ENCODE results near the gene C19orf73. TPM values are rescaled to one million over a fixed set of nuclear protein-coding genes. Genes with fewer than 3 reads are reported as not detected.

The C19orf73 gene
- total RNA-seq, 1 experiment from 2014 or later: 5.5 TPM

GRCh38 chr19:49120868-49121267, 1.9 kb upstream of the C19orf73 start:
- H2AFZ ChIP-seq (ENCODE audit: low read length): no peak overlapping the region
- DNase-seq: no peak
- H3K27ac ChIP-seq (ENCODE audit: low read length): no peak overlapping the region
- no peaks in the 10 kb centered on the region for H3K36me3 ChIP-seq (ENCODE audit: insufficient read depth, low read length)
- H3K9ac ChIP-seq (ENCODE audit: low read length): no peak overlapping the region
- no peaks in the 10 kb centered on the region for H4K20me1 ChIP-seq (ENCODE audit: insufficient read depth, low read depth, low read length)
- H3K27me3 ChIP-seq (ENCODE audit: low read length): no peaks in the 10 kb centered on the region; the same call in 1 of the 2 replicates
- H3K9me3 ChIP-seq (ENCODE audit: low read length): no peaks in the 10 kb centered on the region
- no peaks in the 10 kb centered on the region for H3K9me2 ChIP-seq (replicated peaks; ENCODE audit: insufficient read depth, low read length)
- peaks cover 32% of the 10 kb centered on the region for H3K4me1 ChIP-seq (ENCODE audit: low read length)
- H3K4me2 ChIP-seq (ENCODE audit: low read depth, low read length, poor library complexity, severe bottlenecking): no peak overlapping the region
- no peaks in the 10 kb centered on the region for H3K79me2 ChIP-seq (ENCODE audit: low read length)
- H3K4me3 ChIP-seq (ENCODE audit: low read length): no peak overlapping the region

- H3K9me3 ChIP-seq (ENCODE audit: low read length): no peaks in the 10 kb centered on the region
- H3K27ac ChIP-seq (ENCODE audit: low read length): no peak overlapping the region
- peak overlapping the region; percentile 83 for H3K4me2 ChIP-seq (ENCODE audit: low read depth, low read length, poor library complexity, severe bottlenecking)
- no peaks in the 10 kb centered on the region for H3K79me2 ChIP-seq (ENCODE audit: low read length)
- peak overlapping the region; percentile 79; the same call in 1 of the 2 replicates for H3K9ac ChIP-seq (ENCODE audit: low read length)
- H3K36me3 ChIP-seq (ENCODE audit: insufficient read depth, low read length): no peaks in the 10 kb centered on the region
- H3K4me3 ChIP-seq (ENCODE audit: low read length): peak overlapping the region; percentile 69; the same call in 1 of the 2 replicates
- peaks cover 33% of the 10 kb centered on the region for H3K4me1 ChIP-seq (ENCODE audit: low read length)
- H3K9me2 ChIP-seq (replicated peaks; ENCODE audit: insufficient read depth, low read length): no peaks in the 10 kb centered on the region
- H4K20me1 ChIP-seq (ENCODE audit: insufficient read depth, low read depth, low read length): no peaks in the 10 kb centered on the region
- DNase-seq: no peak
- no peaks in the 10 kb centered on the region; the same call in 1 of the 2 replicates for H3K27me3 ChIP-seq (ENCODE audit: low read length)
- H2AFZ ChIP-seq (ENCODE audit: low read length): no peak overlapping the region
Observed at GRCh38 chr19:49120325-49120683, 1.4 kb upstream of the C19orf73 start.

GRCh38 chr19:49119411-49120324, 725 bp upstream of the C19orf73 start, which contains the start of gene PPFIA3:
Gene PPFIA3 (plus strand): TSS chr19:49119544. CDS start chr19:49127874, 8,330 bp downstream.
- no peaks in the 10 kb centered on the region; the same call in 1 of the 2 replicates for H3K27me3 ChIP-seq (ENCODE audit: low read length)
- peak within 1 kb of the TSS; percentile 97; the same call in 1 of the 2 replicates for H2AFZ ChIP-seq (ENCODE audit: low read length)
- peak within 1 kb of the TSS; percentile 80 for H3K9ac ChIP-seq (ENCODE audit: low read length)
- no peaks in the 10 kb centered on the region for H3K79me2 ChIP-seq (ENCODE audit: low read length)
- no peak for DNase-seq
- no peaks in the 10 kb centered on the region for H3K9me2 ChIP-seq (replicated peaks; ENCODE audit: insufficient read depth, low read length)
- H3K27ac ChIP-seq (ENCODE audit: low read length): peak within 1 kb of the TSS; percentile 5; the same call in 1 of the 2 replicates
- H3K4me3 ChIP-seq (ENCODE audit: low read length): peak within 1 kb of the TSS; percentile 69
- no peaks in the 10 kb centered on the region for H3K9me3 ChIP-seq (ENCODE audit: low read length)
- no peaks in the 10 kb centered on the region for H3K36me3 ChIP-seq (ENCODE audit: insufficient read depth, low read length)
- peak within 1 kb of the TSS; percentile 83 for H3K4me2 ChIP-seq (ENCODE audit: low read depth, low read length, poor library complexity, severe bottlenecking)
- no peaks in the 10 kb centered on the region for H4K20me1 ChIP-seq (ENCODE audit: insufficient read depth, low read depth, low read length)
- peaks cover 39% of the 10 kb centered on the region for H3K4me1 ChIP-seq (ENCODE audit: low read length)

GRCh38 chr19:49117677-49118564, 1.0 kb downstream of the C19orf73 start:
- no peaks in the 10 kb centered on the region for H3K79me2 ChIP-seq (ENCODE audit: low read length)
- H3K9me2 ChIP-seq (replicated peaks; ENCODE audit: insufficient read depth, low read length): no peaks in the 10 kb centered on the region
- peak overlapping the region; percentile 83 for H3K4me2 ChIP-seq (ENCODE audit: low read depth, low read length, poor library complexity, severe bottlenecking)
- H3K4me1 ChIP-seq (ENCODE audit: low read length): peaks cover 46% of the 10 kb centered on the region
- H4K20me1 ChIP-seq (ENCODE audit: insufficient read depth, low read depth, low read length): no peaks in the 10 kb centered on the region
- H3K36me3 ChIP-seq (ENCODE audit: insufficient read depth, low read length): no peaks in the 10 kb centered on the region
- no peaks in the 10 kb centered on the region; the same call in 1 of the 2 replicates for H3K27me3 ChIP-seq (ENCODE audit: low read length)
- peak overlapping the region; percentile 69 for H3K4me3 ChIP-seq (ENCODE audit: low read length)
- no peak overlapping the region; the same call in 1 of the 2 replicates for H2AFZ ChIP-seq (ENCODE audit: low read length)
- H3K27ac ChIP-seq (ENCODE audit: low read length): 0 out of 2 replicates have a peak overlapping the region, but pooled peaks have one; percentile 5
- H3K9me3 ChIP-seq (ENCODE audit: low read length): no peaks in the 10 kb centered on the region
- no peak for DNase-seq
- peak overlapping the region; percentile 80 for H3K9ac ChIP-seq (ENCODE audit: low read length)

GRCh38 chr19:49116544-49116943, 2.4 kb downstream of the C19orf73 start:
- Histone ChIP-seq H3K9ac (ENCODE audit: low read length) (no peak overlapping the region), H3K4me1 (ENCODE audit: low read length) (peaks cover 46% of the 10 kb centered on the region), H3K4me2 (ENCODE audit: low read depth, low read length, poor library complexity, severe bottlenecking) (no peak overlapping the region), H2AFZ (ENCODE audit: low read length) (no peak overlapping the region), H3K9me3 (ENCODE audit: low read length) (no peaks in the 10 kb centered on the region), H3K27ac (ENCODE audit: low read length) (no peak overlapping the region), H4K20me1 (ENCODE audit: insufficient read depth, low read depth, low read length) (no peaks in the 10 kb centered on the region), H3K79me2 (ENCODE audit: low read length) (no peaks in the 10 kb centered on the region), H3K9me2 (replicated peaks; ENCODE audit: insufficient read depth, low read length) (no peaks in the 10 kb centered on the region), H3K36me3 (ENCODE audit: insufficient read depth, low read length) (no peaks in the 10 kb centered on the region), H3K27me3 (ENCODE audit: low read length) (no peaks in the 10 kb centered on the region; the same call in 1 of the 2 replicates), H3K4me3 (ENCODE audit: low read length) (no peak overlapping the region)
- DNase-seq: peak; percentile 71

GRCh38 chr19:49114630-49115363, 4.1 kb downstream of the C19orf73 start:
- peak overlapping the region; percentile 82; the same call in 1 of the 2 replicates for H2AFZ ChIP-seq (ENCODE audit: low read length)
- peaks cover 41% of the 10 kb centered on the region for H3K4me1 ChIP-seq (ENCODE audit: low read length)
- DNase-seq: peak; percentile 64
- H3K9me2 ChIP-seq (replicated peaks; ENCODE audit: insufficient read depth, low read length): no peaks in the 10 kb centered on the region
- no peaks in the 10 kb centered on the region for H3K79me2 ChIP-seq (ENCODE audit: low read length)
- H3K9ac ChIP-seq (ENCODE audit: low read length): peak overlapping the region; percentile 77
- H4K20me1 ChIP-seq (ENCODE audit: insufficient read depth, low read depth, low read length): peaks cover 1% of the 10 kb centered on the region; the same call in 1 of the 2 replicates
- H3K27me3 ChIP-seq (ENCODE audit: low read length): no peaks in the 10 kb centered on the region; the same call in 1 of the 2 replicates
- H3K4me3 ChIP-seq (ENCODE audit: low read length): peak overlapping the region; percentile 85
- no peaks in the 10 kb centered on the region for H3K36me3 ChIP-seq (ENCODE audit: insufficient read depth, low read length)
- peak overlapping the region; percentile 73 for H3K4me2 ChIP-seq (ENCODE audit: low read depth, low read length, poor library complexity, severe bottlenecking)
- H3K9me3 ChIP-seq (ENCODE audit: low read length): no peaks in the 10 kb centered on the region
- H3K27ac ChIP-seq (ENCODE audit: low read length): no peak overlapping the region

GRCh38 chr19:49113762-49114629, 4.9 kb downstream of the C19orf73 start, which contains the start of gene LIN7B:
Gene LIN7B (plus strand): TSS chr19:49114370. CDS start chr19:49114405, 35 bp downstream.
- Histone ChIP-seq H3K9ac (ENCODE audit: low read length) (peak within 1 kb of the TSS; percentile 77), H3K36me3 (ENCODE audit: insufficient read depth, low read length) (peaks cover 7% of the 10 kb centered on the region; the same call in 1 of the 2 replicates), H3K27me3 (ENCODE audit: low read length) (no peaks in the 10 kb centered on the region), H3K27ac (ENCODE audit: low read length) (no peak within 1 kb of the TSS), H3K4me3 (ENCODE audit: low read length) (peak within 1 kb of the TSS; percentile 85), H3K79me2 (ENCODE audit: low read length) (no peaks in the 10 kb centered on the region), H4K20me1 (ENCODE audit: insufficient read depth, low read depth, low read length) (peaks cover 9% of the 10 kb centered on the region; the same call in 1 of the 2 replicates), H3K4me1 (ENCODE audit: low read length) (peaks cover 35% of the 10 kb centered on the region), H3K4me2 (ENCODE audit: low read depth, low read length, poor library complexity, severe bottlenecking) (peak within 1 kb of the TSS; percentile 73), H2AFZ (ENCODE audit: low read length) (peak within 1 kb of the TSS; percentile 92), H3K9me3 (ENCODE audit: low read length) (no peaks in the 10 kb centered on the region), H3K9me2 (replicated peaks; ENCODE audit: insufficient read depth, low read length) (no peaks in the 10 kb centered on the region)
- DNase-seq: peak; percentile 94

All from Karpas-422 (cell line).